C1 segment of cervical spinal cord (tissue), 14 donors: ENCODE results near the gene LMO2.
A peak's percentile ranks its signal among the peaks of the same experiment; 100 is the strongest.

Experiments used
- DNase-seq, 14 donors: peaks; one replicate each; lab custom pipeline; 2025; lab: John Stamatoyannopoulos, UW

The LMO2 gene

GRCh38 chr11:33889296-33889695 is 2.6 kb downstream of the LMO2 start:
- DNase-seq, result no peak

DNA sequence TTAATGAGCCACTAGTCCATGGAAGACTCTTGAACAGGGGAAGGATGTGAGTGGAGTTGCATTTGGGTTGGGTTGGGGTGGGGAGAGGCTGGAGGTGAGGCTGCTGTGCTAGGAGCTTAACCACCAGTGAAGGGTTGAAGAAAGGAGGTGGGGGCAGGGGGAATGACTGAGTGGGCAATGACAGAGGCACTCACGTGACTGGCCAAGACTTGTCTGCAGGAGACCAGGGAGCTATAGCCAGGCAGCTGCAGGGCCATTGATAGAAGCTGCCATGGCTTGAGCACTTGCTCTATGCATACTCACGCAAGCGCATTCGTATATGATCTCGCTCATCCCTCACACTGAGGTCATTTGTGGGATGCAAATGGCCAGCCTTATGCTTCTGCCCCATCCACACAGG is 4.0 kb downstream of the LMO2 start:
- no peak for DNase-seq

GRCh38 chr11:33885338-33886005 is 6.4 kb downstream of the LMO2 start:
- DNase-seq, result no peak

DNA sequence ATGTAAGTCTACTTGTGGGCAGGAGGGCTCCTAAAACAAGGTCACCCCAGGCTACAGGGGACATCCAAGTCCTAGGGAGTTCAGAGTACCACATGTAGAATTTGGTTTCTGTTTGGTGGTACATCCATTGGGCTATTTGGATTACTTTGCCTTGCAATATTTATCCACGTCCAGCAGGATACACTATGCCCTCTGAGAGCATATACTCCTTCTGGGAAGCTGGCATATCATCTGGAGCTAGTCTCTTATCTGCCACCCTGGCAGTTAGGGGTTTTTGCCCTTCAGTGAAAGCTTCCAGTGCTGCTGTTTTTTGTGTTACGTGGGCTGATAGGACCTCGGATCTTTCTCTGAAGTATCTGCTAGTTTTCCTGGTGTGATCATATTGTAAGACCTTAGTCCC is 7.3 kb downstream of the LMO2 start:
- no peak for DNase-seq

GRCh38 chr11:33884035-33884434 is 7.8 kb downstream of the LMO2 start:
- DNase-seq, result no peak

DNA sequence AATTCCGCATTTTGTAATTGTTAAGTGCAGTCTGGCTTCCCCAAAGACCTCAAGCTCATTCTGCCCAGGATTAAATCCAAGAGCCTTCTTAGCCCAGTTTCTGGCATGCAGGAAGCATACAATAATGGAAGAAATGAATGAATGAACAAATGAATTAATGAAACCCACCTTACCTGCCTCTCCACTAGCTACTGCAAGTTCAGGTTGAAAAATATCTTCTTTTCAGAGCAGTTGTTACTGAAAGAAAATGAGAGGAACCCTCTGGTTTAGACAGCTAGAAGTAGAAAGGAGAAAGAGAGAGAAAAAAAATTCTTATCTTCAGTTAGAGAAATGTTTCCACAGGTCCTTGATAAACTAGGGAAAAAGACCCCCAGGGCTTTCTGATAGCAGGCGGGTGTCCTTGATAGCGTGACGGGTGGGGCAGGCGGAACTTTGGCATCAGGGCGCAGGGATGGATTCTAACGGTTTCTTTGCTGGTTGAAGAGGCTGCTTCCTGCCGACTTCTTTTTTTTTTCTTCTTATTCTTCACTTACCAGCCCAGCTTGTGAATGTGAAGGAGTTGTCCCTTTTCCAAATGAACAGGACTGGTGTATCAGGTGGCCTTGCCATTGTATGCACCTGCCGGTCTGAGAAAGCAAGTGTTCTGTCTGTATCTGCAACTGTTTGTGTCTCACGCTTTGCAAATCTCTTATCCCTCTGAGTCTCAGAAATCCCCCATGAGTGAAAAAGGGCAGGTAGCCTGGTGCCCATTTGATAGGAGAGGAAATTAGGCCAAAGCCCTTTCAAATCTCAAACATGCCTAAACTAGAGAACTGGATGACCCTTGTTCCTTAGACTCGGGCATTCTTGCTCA is 10.0 kb downstream of the LMO2 start:
- DNase-seq, result no peak

- no peak for DNase-seq
These were observed 10.9 kb downstream of the LMO2 start for GRCh38 chr11:33880979-33881378.

DNA sequence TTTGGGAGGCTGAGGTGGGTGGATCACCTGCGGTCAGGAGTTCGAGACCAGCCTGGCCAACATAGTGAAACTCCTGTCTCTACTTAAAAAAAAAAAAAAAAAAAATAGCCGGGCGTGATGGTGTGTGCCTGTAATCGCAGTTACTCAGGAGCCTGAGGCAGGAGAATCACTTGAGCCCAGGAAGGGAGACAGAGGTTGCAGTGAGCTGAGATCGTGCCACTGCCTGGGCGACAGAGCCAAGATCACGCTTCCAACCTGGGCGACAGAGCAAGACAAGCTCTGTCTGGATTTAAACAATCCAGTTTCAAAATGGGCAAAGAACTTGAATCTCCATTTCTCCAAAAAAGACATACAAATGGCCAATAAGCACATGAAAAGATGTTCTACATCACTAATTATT is 12.5 kb downstream of the LMO2 start:
- no peak for DNase-seq

DNA sequence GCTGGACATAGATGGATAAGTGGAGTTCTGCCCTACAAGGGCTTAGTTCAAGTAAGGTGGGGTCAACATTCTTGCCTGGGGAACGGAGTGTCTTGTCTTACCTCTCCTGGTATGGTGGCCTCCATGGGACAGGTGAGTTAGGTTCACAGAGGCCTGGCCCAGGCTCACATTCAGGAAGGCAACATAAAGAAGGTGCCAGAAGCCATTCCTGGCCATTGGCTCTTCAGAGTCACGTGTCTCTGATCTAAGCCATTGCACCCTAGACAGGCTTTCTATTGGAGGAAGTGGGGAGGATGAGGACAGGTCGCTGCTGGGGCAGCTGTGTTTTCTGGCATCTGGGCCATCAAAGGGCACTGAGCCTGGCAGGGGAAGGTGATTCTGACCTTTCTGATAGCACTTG is 14.8 kb downstream of the LMO2 start:
- no peak for DNase-seq

DNA sequence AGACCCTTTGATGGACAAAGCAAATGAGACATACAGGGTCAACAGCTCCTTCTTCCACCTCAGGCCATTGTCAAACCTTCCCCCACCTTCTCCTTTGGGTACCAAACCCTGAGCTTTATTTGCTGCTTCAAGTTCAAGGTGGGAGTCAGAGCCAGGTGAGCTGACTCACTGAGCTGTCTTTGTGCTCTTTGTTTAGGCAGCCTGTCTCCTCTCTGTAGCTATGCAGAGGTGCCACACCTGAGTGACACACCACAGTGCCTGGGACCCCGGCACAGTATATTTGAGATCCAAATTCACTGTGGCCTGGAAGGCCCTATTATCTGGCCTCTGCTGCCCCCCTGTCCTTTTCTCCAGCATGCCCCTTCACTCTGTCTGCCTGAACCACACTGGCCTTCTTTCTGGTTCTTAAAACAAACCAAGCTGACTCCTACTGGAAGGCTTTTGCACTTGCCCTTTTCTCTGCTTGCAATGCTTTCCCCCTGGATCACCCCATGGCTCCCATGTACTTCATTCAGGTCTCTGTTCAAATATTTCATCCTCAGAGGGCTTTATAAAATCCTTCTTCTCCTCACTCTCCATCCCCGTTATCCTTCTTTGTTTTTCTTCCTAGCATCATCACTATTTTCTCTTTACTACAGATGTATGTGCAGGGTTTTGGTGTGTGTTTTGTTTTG is 16.1 kb downstream of the LMO2 start:
- DNase-seq, result no peak

GRCh38 chr11:33874910-33875490 is 16.9 kb downstream of the LMO2 start:
- DNase-seq, result no peak

DNA sequence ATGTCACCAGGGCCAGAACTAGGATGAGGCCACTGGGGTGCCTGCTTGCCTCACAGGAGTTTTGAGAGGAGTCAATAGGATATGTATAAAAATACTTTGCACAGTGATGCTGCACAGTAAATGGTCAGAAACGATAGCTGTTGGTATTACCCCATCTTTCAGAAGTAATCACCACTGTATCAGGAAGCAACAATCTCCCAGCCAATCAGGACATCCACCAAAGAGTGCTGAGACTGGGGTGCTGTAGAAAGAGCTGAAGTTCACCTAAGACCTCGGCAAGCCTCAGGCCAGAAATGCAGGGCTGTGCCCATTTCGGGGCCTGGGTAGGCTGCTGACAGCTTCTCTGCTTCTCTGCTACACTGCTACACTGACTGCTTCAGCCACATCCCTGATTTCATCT is 17.4 kb downstream of the LMO2 start:
- no peak for DNase-seq

DNA sequence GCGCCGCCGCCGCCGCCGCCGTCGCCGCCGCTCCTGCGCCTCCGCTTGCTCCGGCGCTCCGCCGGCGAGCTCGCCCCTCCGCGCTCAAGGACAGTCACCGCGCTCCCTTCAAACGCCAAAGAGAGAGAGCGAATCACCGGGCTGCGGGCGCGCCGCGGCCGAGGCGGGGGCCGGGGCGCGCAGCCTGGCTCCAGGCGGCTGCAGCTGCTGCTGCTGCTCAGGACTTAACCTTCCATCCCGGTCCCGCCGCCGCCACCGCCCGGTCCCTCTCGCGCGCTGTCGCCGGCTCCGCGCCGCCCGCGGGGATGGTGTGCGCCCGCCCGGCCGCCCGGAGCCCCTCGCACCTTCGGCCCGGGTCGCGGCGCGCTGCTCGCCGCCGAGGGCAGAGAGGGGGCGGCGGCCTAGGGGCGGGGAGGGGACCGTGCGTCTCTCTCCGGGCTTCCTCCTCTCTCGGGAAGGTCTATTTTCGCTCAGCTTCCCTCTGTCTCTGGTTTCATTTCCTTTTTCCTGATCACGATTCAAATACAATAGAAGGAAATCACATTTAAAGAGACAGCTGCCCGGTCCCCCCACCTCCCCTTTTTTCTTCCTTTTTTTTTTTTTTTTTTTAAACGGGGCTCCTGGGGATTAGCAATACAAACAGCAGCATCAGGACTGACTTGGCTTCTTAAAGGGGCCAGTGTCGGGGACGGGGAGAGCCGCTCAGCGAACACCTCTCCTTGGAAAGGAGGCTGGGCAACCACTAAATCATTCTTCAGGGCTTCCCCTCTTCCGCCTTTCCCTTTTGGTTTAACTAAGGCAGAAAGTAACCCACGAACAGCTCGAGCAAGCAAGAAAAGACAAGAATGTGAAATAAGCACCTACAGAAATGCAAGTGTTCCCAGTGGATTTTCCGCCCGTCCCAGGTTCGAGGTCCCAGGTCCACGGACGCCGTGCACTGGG is 22.1 kb downstream of the LMO2 start:
- DNase-seq, result peak in 4 of 14 donors; percentile 37 to 60 (median 45)

GRCh38 chr11:33868647-33869461 is 23.0 kb downstream of the LMO2 start:
- peak in 1 of 14 donors; percentile 42 for DNase-seq

- no peak for DNase-seq
These were observed 23.8 kb downstream of the LMO2 start for GRCh38 chr11:33867996-33868646.

- DNase-seq, result no peak
These were observed 24.3 kb downstream of the LMO2 start for GRCh38 chr11:33867561-33867960.

GRCh38 chr11:33866936-33867335 is 24.9 kb downstream of the LMO2 start:
- DNase-seq, result peak in 3 of 14 donors; percentile 14 to 24 (median 17)

- DNase-seq, result no peak
These were observed 27.4 kb downstream of the LMO2 start for GRCh38 chr11:33864479-33864878.

- DNase-seq, result no peak
These were observed 28.3 kb downstream of the LMO2 start for GRCh38 chr11:33863418-33864172.
